HG02571 (cell line): ENCODE data around the gene HELZ2.
A peak's percentile ranks its signal among the peaks of the same experiment; 100 is the strongest.
"Not testable (repeated sequence)": the region's sequence is repeated elsewhere in the genome, so short reads cannot be mapped to it uniquely, and the experiment has no call there.

Experiments used
- ATAC-seq: cut with Tn5 transposase; IDR thresholded peaks from one replicate; pipeline ENCODE4 v1.9.1; 2021; ENCODE audit warnings: mild to moderate bottlenecking, moderate library complexity; ENCODE audit not compliant: unreplicated experiment

HELZ2 gene

GRCh38 chr20:63574156-63574828, at the start of gene HELZ2:
Gene HELZ2 (minus strand): TSS chr20:63574239. CDS start chr20:63572385, 1,854 bp downstream.
- peak; percentile 53 for ATAC-seq

GRCh38 chr20:63622732-63623131, 48.7 kb upstream of the HELZ2 start:
- ATAC-seq = no peak

GRCh38 chr20:63622096-63622495, 48.1 kb upstream of the HELZ2 start:
- ATAC-seq = no peak

- ATAC-seq = no peak
Observed at GRCh38 chr20:63620991-63621390, 47.0 kb upstream of the HELZ2 start.

- no peak for ATAC-seq
Observed at GRCh38 chr20:63619505-63619904, 45.5 kb upstream of the HELZ2 start.

GRCh38 chr20:63619086-63619485, 45.0 kb upstream of the HELZ2 start:
- ATAC-seq = no peak

- no peak for ATAC-seq
Observed at GRCh38 chr20:63618291-63618980, 44.4 kb upstream of the HELZ2 start.

- no peak for ATAC-seq
Observed at GRCh38 chr20:63617876-63618265, 43.8 kb upstream of the HELZ2 start.

GRCh38 chr20:63617092-63617875, 43.2 kb upstream of the HELZ2 start:
- no peak for ATAC-seq

- not testable (repeated sequence) for ATAC-seq
Observed at GRCh38 chr20:63613863-63614594, 40.0 kb upstream of the HELZ2 start.

- ATAC-seq = no peak
Observed at GRCh38 chr20:63612276-63612931, 38.4 kb upstream of the HELZ2 start.

- no peak for ATAC-seq
Observed at GRCh38 chr20:63611646-63612045, 37.6 kb upstream of the HELZ2 start.

- ATAC-seq = no peak
Observed at GRCh38 chr20:63610581-63611435, 36.8 kb upstream of the HELZ2 start.

- no peak for ATAC-seq
Observed at GRCh38 chr20:63606686-63607085, 32.6 kb upstream of the HELZ2 start.

- no peak for ATAC-seq
Observed at GRCh38 chr20:63602321-63602720, 28.3 kb upstream of the HELZ2 start.

- ATAC-seq = not testable (repeated sequence)
Observed at GRCh38 chr20:63601679-63602078, 27.6 kb upstream of the HELZ2 start.

GRCh38 chr20:63599396-63600050, 25.5 kb upstream of the HELZ2 start:
- no peak for ATAC-seq

GRCh38 chr20:63598479-63599395, 24.7 kb upstream of the HELZ2 start:
- no peak for ATAC-seq
